GM12873 (cell line): ENCODE data around the gene ZNF451.

ENCODE experiments used
- TF ChIP-seq, protein P1 (sequence below): IDR thresholded peaks from 2 replicates; pipeline ENCODE4 v1.5.1; 2012; ENCODE audit warnings: low read depth, mild to moderate bottlenecking, moderate library complexity, low read length, control low read depth; ENCODE audit not compliant: insufficient read depth; ENCODE audit errors: missing control alignments

ZNF451 gene

GRCh38 chr6:57198926-57199636 lies 109.1 kb downstream of the ZNF451 start:
- TF ChIP-seq, protein P1, sequence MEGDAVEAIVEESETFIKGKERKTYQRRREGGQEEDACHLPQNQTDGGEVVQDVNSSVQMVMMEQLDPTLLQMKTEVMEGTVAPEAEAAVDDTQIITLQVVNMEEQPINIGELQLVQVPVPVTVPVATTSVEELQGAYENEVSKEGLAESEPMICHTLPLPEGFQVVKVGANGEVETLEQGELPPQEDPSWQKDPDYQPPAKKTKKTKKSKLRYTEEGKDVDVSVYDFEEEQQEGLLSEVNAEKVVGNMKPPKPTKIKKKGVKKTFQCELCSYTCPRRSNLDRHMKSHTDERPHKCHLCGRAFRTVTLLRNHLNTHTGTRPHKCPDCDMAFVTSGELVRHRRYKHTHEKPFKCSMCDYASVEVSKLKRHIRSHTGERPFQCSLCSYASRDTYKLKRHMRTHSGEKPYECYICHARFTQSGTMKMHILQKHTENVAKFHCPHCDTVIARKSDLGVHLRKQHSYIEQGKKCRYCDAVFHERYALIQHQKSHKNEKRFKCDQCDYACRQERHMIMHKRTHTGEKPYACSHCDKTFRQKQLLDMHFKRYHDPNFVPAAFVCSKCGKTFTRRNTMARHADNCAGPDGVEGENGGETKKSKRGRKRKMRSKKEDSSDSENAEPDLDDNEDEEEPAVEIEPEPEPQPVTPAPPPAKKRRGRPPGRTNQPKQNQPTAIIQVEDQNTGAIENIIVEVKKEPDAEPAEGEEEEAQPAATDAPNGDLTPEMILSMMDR = no peak

- TF ChIP-seq, protein P1 = no peak
Measured at GRCh38 chr6:57201718-57202117, 111.7 kb downstream of the ZNF451 start.

DNA sequence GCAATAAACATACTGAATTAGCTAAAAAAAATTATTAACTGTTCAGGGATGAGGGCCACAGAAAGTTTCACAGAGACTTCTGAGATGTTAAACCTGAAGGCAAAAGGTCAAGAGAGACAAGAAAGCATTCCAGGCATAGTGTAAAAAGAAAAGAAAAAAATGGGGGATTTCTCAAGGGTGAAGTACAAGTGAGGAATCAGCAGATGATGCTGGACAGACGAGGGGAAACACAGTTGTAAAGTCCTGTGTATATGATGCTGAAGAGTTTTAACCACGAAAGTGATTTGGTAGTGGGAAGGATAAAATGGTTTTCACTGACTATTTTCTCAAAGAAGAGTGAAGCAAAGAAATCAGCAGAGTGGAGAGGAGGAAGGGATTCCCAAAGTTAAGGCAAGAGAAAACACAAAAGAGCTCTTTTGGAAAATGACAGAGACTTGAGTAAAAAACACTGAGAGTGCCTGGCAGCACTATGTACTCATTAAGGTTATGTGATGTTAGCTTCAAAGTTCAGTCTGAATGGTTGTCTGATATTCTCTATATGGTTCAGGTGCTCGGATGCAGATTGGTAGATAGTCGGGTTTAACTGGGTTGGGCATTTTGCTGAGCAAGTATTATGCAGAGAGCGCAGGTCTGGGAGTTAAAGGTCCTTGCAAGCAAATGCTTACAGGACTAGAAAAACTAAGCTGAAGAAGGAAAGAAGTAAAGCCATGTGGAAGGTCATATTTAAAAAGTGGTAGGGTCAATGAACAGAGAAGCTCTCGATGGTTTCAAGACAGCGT lies 115.8 kb downstream of the ZNF451 start:
- TF ChIP-seq, protein P1 = no peak

DNA sequence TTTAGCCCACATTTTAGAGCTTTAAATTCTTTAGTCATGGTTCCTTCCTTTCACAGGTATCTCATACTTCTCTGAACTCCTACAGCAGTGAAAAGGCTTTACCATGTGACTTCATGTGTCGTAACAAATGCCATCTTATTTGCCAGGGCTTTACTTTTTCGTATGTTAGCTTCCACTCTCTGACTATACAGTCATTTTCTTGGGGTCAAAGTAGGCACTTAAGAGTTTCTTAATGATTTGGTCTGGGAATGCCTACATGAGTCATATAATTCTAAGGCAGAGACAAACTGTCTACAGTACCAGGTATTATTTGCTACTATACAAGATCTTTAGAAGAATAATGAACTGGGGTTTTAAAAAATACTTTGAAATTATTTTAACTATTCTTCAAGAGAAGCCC lies 117.2 kb downstream of the ZNF451 start:
- TF ChIP-seq, protein P1 = no peak

DNA sequence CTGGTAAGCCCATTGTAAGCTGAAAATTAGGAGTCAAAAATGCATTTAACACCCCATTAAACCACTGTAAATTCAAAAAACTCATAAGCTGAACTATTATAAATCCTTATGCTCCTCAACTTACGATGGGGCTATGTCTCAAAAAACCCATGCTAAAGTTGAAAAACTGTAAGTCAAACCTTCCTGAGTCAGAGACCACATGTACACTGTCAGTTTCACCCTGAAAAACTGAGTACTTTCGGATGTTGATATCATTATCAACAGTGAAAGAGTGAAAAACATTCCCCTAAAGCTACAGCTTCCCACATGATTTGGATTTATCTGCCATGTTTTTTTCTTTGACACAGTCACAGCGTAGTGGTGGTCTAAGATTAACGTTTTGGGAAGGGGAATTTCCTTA lies 117.9 kb downstream of the ZNF451 start:
- TF ChIP-seq, protein P1 = no peak

GRCh38 chr6:57209030-57209429 lies 119.0 kb downstream of the ZNF451 start:
- TF ChIP-seq, protein P1 = no peak

GRCh38 chr6:57210060-57210459 lies 120.1 kb downstream of the ZNF451 start:
- TF ChIP-seq, protein P1 = no peak
